Hindlimb muscle (tissue), 1 donor: ENCODE results near the gene SLC6A13. TPM values are rescaled to one million over a fixed set of nuclear protein-coding genes. Genes with fewer than 3 reads are reported as not detected.
"Not testable (repeated sequence)": the region's sequence is repeated elsewhere in the genome, so short reads cannot be mapped to it uniquely, and the experiment has no call there.

Source experiments
- DNase-seq: peaks from one replicate; pipeline ENCODE4 v3.0.0-alpha.2; 2013
- polyA plus RNA-seq: library from polyadenylated mRNA; unstranded; fragments of 120-200 nt; gene quantifications from one replicate; pipeline ENCODE4 v1.2.1, GENCODE V29; 2013; ENCODE audit not compliant: insufficient read length

SLC6A13 gene
- polyA plus RNA-seq, 1 donor = 6.3 TPM

DNA sequence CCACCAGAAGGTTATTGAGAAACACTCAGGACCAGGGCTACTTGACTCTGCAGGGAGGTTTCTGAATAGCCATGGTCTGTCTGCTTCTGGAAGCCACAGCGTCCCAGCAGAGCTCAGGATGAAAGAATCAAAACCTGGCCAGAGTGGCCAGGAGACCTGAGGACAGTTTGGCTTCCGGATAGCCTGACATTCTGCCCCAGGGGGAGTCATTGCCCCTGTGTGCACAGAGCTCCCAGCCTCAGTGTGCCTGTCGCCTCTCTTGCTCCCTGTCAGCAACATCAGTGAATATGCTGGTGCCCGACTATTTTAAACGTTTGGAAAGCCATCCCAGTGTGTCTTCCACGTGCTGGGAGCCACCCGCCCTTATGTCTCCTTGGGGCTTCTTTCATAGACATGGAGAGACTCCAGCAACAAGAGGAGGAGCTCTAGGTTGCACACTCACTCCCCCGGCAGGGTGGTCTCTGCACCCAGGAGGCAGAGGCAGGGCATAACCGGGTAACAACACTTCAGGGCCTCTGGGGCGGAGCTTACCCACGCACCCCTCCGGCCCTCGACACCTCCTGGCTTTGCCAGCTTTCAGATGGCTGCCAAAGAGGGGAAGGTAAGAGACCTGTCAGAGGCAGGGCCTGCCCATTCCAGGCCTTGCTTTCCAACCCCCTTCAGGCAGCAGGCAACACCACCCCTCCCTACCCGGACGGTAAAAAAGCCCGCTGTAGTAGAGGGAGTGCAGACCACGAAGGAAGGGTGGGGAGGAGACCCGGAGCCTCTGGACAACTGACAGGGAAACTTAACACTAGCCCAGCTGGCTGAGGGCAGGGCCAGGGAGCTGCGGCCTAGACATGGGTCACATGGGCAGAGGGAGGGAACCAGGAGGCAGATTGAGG, 29.7 kb downstream of the SLC6A13 start:
- DNase-seq = peak; percentile 12

- DNase-seq = no peak
These were observed 31.5 kb downstream of the SLC6A13 start for GRCh38 chr12:230925-231671.

GRCh38 chr12:229441-230191, 33.0 kb downstream of the SLC6A13 start:
- no peak for DNase-seq

DNA sequence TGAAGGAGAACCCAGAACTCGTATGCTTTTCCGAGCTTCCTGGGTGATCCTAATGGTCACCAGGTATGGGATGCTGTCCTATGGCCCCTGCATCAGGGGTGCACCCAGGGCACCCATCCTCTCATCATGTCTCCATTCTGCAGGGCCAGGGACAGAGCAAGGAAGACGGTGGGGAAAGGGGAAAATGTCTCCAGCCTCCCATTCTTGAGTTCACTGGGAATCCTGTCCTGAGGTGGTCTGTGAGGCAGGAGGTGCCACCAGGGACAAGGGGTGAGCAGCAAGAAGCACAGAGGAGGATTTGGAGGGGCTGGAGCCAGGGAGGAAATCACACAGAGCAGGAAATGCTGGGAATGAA, 33.8 kb downstream of the SLC6A13 start:
- no peak for DNase-seq

GRCh38 chr12:227923-228845, 34.5 kb downstream of the SLC6A13 start:
- DNase-seq = no peak

DNA sequence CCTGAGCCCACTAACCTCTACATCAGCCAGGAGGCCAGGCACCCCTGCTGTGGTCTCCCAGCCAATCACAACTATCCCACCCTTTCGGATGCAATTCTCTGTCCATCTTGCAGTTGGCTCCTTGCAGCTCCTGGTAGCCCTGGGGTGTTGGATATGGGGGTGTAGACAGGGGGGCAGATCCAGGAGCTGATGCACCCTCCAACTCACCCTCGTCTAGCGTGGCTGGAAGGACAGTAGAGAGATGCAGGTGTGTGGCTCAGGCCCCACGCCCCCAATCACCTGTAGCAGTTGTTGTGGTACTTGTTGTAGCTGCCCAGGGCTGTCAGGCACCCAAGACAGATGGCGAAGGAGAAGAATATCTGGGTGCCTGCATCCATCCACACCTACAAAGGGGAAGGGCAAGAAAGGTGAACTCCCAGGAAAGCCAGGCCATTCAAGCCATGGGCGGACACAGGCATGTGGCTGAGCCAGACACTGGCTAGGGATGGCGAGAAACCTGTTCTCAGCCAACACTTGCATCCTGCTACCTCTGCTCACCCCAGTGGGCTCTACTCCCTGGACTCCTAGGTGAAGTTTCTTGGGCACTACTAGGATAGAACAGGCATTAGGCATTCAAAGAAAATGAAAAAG, 35.2 kb downstream of the SLC6A13 start:
- DNase-seq = no peak

GRCh38 chr12:226401-226800, 36.2 kb downstream of the SLC6A13 start:
- DNase-seq = no peak

- DNase-seq = no peak
These were observed 37.6 kb downstream of the SLC6A13 start for GRCh38 chr12:225012-225411.

DNA sequence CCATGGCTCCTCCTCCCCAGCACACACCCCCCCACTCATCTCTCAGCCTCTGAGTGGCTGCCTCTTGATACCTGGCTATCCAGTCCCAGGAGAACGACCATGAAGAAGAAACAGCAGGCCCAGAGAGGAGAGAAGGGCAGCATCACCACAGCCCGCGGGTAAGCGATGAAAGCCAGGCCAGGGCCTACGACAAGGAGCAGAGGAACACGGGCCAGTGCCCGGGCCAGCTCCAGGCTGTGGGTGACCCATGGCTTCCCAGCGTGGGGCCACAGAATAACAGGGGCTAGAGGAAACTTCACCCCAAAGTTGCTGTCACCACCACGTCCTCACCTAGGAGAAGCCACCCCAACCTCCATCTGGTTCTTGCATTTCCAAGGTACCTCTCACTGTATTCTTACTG, 38.3 kb downstream of the SLC6A13 start:
- no peak for DNase-seq

DNA sequence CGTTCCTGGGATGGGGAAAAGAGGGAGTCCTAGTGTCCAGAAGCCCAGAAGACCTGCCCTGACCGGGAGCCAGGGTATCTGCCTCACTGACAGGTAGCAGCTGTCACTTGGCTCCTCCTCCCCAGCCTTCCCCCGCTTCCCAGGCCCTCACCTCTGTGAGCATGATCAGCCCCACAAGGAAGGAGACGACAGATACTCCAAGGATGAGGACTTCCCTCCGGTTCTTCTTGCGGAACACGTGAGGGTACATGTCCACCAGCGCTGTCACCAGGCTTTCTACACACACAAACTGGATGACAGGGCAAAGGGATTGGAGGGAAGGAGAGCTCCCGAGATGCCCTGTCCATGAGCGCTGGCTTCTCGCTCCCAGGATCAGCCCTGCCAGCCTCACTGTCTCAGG, 38.8 kb downstream of the SLC6A13 start:
- no peak for DNase-seq

DNA sequence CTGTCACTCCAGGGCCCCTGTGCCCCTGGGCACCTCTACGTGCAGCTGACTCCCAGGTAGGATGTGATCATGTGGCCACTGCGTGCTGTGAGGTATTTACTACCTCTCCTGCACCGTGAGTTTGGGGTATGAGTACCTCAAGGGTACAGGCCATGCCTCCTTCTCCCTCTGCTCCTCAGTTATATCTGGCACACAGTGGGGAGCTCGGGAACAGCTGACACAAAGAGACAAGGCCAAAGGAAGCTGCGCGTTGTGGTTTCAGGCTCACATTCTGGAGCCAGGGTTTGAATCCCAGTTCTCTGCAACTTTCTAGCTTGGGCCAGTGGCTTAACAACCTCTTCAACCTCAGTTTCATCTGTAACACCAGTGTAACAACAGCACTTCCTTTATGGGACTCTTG, 40.9 kb downstream of the SLC6A13 start:
- DNase-seq = no peak

DNA sequence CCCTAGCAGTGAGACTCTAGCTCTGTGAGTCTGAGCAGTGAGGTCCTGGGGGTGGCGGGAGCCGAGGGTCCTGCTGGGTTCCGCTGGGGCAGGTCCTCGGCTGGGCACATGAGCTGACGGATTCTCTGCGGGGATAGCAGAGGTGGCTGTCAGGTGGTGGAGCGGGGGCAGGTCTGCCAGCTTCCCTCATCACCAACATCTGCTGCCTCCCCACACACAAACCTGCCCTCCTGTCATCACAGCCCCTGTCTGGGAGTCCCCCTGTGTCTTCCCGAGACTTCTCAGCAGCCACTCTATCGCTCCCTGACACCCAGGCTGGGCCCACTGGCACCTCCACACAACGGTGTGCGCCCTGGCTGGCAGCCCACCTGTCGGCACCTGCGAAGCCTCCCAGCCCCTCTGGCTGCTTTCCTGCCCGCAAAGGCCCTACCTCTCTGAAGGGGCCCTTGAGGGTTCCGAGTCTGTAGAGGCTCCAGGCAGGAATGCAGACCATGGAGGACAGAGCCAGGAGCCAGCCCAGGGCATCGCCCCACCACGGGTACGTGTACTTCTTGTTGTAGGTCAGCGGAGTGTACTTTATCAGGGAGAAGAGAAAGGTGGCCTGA, 41.6 kb downstream of the SLC6A13 start:
- DNase-seq = no peak

DNA sequence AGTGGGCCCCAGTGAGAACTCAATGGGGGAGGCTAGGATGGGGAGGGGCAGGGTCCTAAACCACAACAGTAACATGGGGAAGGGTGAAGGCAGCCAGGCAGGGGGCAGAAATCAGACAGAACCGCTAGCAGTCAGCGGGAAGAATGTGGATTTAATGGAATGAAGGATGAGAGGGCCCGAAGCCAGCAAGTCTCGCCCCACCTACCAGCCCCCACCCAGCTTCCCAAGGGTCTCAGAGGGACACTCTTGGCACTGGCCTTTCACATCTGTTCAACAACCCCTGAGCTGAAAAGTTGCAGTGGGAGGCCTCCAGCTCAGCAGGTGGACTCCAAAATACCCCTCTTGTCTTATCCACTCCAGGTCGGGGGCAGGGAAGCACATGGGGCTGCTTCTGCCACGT, 42.1 kb downstream of the SLC6A13 start:
- no peak for DNase-seq

GRCh38 chr12:219891-220352, 42.7 kb downstream of the SLC6A13 start:
- peak; percentile 23 for DNase-seq

DNA sequence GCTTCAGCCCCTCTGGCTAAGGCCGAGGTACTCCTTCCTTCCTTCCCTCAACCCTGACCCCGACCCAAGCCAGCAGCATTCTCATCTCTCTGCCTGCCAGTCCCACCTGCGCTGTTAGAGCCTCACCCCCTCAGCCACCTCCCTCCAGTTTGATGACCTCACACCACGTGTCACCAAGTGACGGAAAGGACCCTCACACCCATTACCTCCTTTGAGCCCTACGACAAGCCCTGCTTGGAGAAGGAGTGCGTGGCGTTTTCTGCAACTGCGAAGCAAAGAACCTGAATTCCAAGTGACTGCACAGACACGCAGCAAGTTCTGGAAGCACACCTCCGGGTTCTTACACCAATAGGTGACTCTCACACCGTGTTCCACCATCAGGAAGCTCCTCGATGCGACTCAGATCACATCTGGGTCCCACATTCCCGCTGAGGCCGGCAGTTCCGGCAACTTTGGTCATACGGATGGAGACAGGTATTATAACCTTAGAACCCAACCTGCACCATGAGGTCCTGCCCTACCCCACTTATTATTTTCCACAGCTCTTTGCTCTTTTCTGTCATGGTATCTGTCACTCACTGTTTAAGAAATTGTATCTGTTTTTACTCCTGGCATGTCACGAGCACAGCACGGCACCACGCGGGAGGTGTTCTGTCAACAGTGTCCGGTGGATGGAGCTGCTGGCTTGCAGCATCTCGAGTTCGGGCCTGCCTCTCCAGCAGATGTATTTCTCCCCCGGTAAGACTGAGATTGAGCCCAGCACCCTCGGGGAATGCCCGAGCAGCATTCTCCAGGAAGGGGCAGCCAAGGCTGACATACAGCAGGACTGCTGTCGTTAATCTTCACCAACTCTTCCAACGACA, 43.7 kb downstream of the SLC6A13 start:
- DNase-seq = no peak

DNA sequence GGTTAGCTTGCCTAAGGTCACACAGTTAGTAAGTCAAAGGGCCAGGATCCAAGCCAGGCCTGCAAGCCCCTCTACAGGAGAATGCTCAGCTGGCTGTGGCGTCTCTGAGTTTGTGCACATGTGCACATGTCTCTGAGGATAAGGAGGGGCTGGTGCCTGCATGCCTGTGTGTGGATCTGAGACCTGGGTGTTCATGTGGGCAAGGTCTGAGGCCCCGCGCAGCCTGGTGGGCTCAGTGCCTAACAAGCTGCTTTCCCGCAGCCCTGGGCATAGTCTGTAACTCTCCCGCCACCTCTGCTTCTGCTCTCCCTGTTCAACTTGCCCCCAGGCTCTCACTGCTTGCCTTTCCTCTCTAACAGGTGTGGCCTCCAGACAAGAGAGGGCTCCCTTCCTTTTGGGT, 44.4 kb downstream of the SLC6A13 start:
- DNase-seq = no peak

- DNase-seq = not testable (repeated sequence)
These were observed 45.6 kb downstream of the SLC6A13 start for GRCh38 chr12:217029-217428.

DNA sequence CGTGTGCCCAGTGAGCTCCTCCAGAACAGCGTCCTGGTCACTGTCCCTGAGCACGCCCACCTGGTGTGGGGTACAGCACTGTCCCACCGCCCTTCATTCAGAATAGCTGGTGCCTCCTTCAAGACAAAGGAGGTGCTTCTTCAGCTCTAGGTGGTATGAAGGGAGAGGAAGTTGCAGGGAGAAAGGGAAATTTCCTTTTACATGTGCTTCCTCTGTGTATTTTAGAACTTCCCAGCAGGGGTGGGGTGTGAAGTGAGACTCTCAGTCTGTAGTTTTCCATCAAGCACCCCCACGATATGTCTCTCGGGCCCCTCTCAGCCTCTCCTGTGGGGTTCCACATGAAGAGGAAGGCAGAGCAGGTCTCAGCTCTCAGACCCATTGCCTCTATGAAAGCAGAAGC, 47.5 kb downstream of the SLC6A13 start:
- DNase-seq = no peak

- DNase-seq = no peak
These were observed 48.5 kb downstream of the SLC6A13 start, which contains the start of gene SLC6A12 for GRCh38 chr12:214003-214741. Gene SLC6A12, minus strand, starts transcription at chr12:214157. Its CDS starts 4,171 bp downstream, at chr12:209986.
